Peyer's patch (tissue), 4 donors: Measurements from ENCODE around the gene OSBPL5.

Experiments
- CTCF ChIP-seq, 6 experiments: fragments of 450-650 bp in 4 of 6; fragments of 200-600 bp in 2 of 6; sonication (generic) in 1 of 6; IDR thresholded peaks; one replicate each; pipeline ENCODE4 v1.5.1; 2017 to 2019; ENCODE audit warnings: antibody characterized with exemption in 6 of 6, mild to moderate bottlenecking in 3 of 6, moderate library complexity in 1 of 6
- POLR2A ChIP-seq, 2 donors: fragments of 450-650 bp; IDR thresholded peaks; one replicate each; pipeline ENCODE4 v1.5.1; 2017; ENCODE audit warnings: antibody characterized with exemption in 2 of 2, mild to moderate bottlenecking in 2 of 2, moderate library complexity in 2 of 2

GRCh38 chr11:3183523-3183922, 18.4 kb upstream of the OSBPL5 start:
- no peak for TF ChIP-seq CTCF (IDR thresholded peaks at IDR 0.05)
- no peak for TF ChIP-seq POLR2A (IDR thresholded peaks at IDR 0.05)
